ENCODE data around the gene TMEM198. TPM values are rescaled to one million over a fixed set of nuclear protein-coding genes. Genes with fewer than 3 reads are reported as not detected.

The TMEM198 gene
- total RNA-seq, 2 donors from 2014 or later = 4.5 to 5.3 TPM

- Mint-ChIP-seq H3K36me3 (ENCODE audit: insufficient read depth in 2 of 2) (no peaks in the 10 kb centered on the region), H3K4me1 (ENCODE audit: low read depth) (peaks cover 23% of the 10 kb centered on the region), H3K4me3 (no peak overlapping the region), H3K9me3 (no peaks in the 10 kb centered on the region), H3K27me3 (ENCODE audit: low read depth) (peaks cover 81% of the 10 kb centered on the region), H3K27ac (no peak overlapping the region)
- no peak for ATAC-seq (replicated peaks in 1 of 2)
- no peak for DNase-seq
These were observed 30.0 kb upstream of the TMEM198 start for GRCh38 chr2:219513787-219514186.

GRCh38 chr2:219514196-219514761, 29.5 kb upstream of the TMEM198 start, which contains the start of gene ASIC4:
ASIC4 (plus strand) TSS chr2:219514482; CDS start chr2:219514725, 243 bp downstream.
- Mint-ChIP-seq H3K27me3 (ENCODE audit: low read depth) (peaks cover 86% of the 10 kb centered on the region), H3K36me3 (ENCODE audit: insufficient read depth in 2 of 2) (no peaks in the 10 kb centered on the region), H3K4me3 (peak within 1 kb of the TSS; percentile 31 to 54), H3K27ac (no peak within 1 kb of the TSS), H3K4me1 (ENCODE audit: low read depth) (peaks cover 23% of the 10 kb centered on the region), H3K9me3 (no peaks in the 10 kb centered on the region)
- ATAC-seq (replicated peaks in 1 of 2) = no peak
- DNase-seq = no peak

GRCh38 chr2:219514836-219515235, 29.0 kb upstream of the TMEM198 start:
- no peak for DNase-seq
- peaks cover 17% of the 10 kb centered on the region for H3K4me1 Mint-ChIP-seq (ENCODE audit: low read depth)
- H3K36me3 Mint-ChIP-seq (ENCODE audit: insufficient read depth in 2 of 2) = no peaks in the 10 kb centered on the region
- peaks cover 84% of the 10 kb centered on the region for H3K27me3 Mint-ChIP-seq (ENCODE audit: low read depth)
- no peak overlapping the region for H3K27ac Mint-ChIP-seq
- ATAC-seq (replicated peaks in 1 of 2) = no peak
- no peak overlapping the region for H3K4me3 Mint-ChIP-seq
- H3K9me3 Mint-ChIP-seq = no peaks in the 10 kb centered on the region

GRCh38 chr2:219515874-219516629, 27.8 kb upstream of the TMEM198 start:
- H3K27me3 Mint-ChIP-seq (ENCODE audit: low read depth) = peaks cover 82% of the 10 kb centered on the region
- no peak overlapping the region for H3K27ac Mint-ChIP-seq
- H3K4me1 Mint-ChIP-seq (ENCODE audit: low read depth) = peaks cover 11% of the 10 kb centered on the region
- no peaks in the 10 kb centered on the region for H3K36me3 Mint-ChIP-seq (ENCODE audit: insufficient read depth in 2 of 2)
- DNase-seq = no peak
- H3K9me3 Mint-ChIP-seq = no peaks in the 10 kb centered on the region
- ATAC-seq (replicated peaks in 1 of 2) = no peak
- H3K4me3 Mint-ChIP-seq = no peak overlapping the region

- Mint-ChIP-seq H3K27me3 (ENCODE audit: low read depth) (peaks cover 82% of the 10 kb centered on the region), H3K27ac (no peak overlapping the region), H3K4me3 (no peak overlapping the region), H3K9me3 (no peaks in the 10 kb centered on the region), H3K4me1 (ENCODE audit: low read depth) (peaks cover 19% of the 10 kb centered on the region), H3K36me3 (ENCODE audit: insufficient read depth in 2 of 2) (no peaks in the 10 kb centered on the region)
- DNase-seq (no peak), ATAC-seq (replicated peaks in 1 of 2) (no peak)
These were observed 26.9 kb upstream of the TMEM198 start for GRCh38 chr2:219516888-219517287.

- DNase-seq = no peak
- ATAC-seq (replicated peaks in 1 of 2) = no peak
- Mint-ChIP-seq H3K9me3 (no peaks in the 10 kb centered on the region), H3K36me3 (ENCODE audit: insufficient read depth in 2 of 2) (no peaks in the 10 kb centered on the region), H3K4me3 (no peak overlapping the region), H3K4me1 (ENCODE audit: low read depth) (peaks cover 22% of the 10 kb centered on the region), H3K27ac (no peak overlapping the region), H3K27me3 (ENCODE audit: low read depth) (peaks cover 79% of the 10 kb centered on the region)
These were observed 25.7 kb upstream of the TMEM198 start for GRCh38 chr2:219517954-219518778.

GRCh38 chr2:219519526-219519916, 24.3 kb upstream of the TMEM198 start:
- Mint-ChIP-seq H3K27ac (no peak overlapping the region), H3K36me3 (ENCODE audit: insufficient read depth in 2 of 2) (no peaks in the 10 kb centered on the region), H3K27me3 (ENCODE audit: low read depth) (peaks cover 78% of the 10 kb centered on the region), H3K4me1 (ENCODE audit: low read depth) (peaks cover 18% of the 10 kb centered on the region), H3K4me3 (no peak overlapping the region), H3K9me3 (no peaks in the 10 kb centered on the region)
- ATAC-seq (replicated peaks in 1 of 2) = no peak
- no peak for DNase-seq

- Mint-ChIP-seq H3K27ac (no peak overlapping the region), H3K9me3 (no peaks in the 10 kb centered on the region), H3K27me3 (ENCODE audit: low read depth) (peaks cover 84% of the 10 kb centered on the region), H3K36me3 (ENCODE audit: insufficient read depth in 2 of 2) (no peaks in the 10 kb centered on the region), H3K4me3 (no peak overlapping the region), H3K4me1 (ENCODE audit: low read depth) (peaks cover 18% of the 10 kb centered on the region)
- DNase-seq (no peak), ATAC-seq (replicated peaks in 1 of 2) (no peak)
These were observed 23.7 kb upstream of the TMEM198 start for GRCh38 chr2:219520079-219520478.

GRCh38 chr2:219521066-219521880, 22.6 kb upstream of the TMEM198 start:
- H3K9me3 Mint-ChIP-seq = no peaks in the 10 kb centered on the region
- peak overlapping the region in 1 of 2 donors; percentile 52 for H3K4me3 Mint-ChIP-seq
- H3K36me3 Mint-ChIP-seq (ENCODE audit: insufficient read depth in 2 of 2) = no peaks in the 10 kb centered on the region
- peaks cover 85% of the 10 kb centered on the region for H3K27me3 Mint-ChIP-seq (ENCODE audit: low read depth)
- ATAC-seq (replicated peaks in 1 of 2) (peak; percentile 21 to 25), DNase-seq (no peak)
- peaks cover 18% of the 10 kb centered on the region for H3K4me1 Mint-ChIP-seq (ENCODE audit: low read depth)
- no peak overlapping the region for H3K27ac Mint-ChIP-seq

GRCh38 chr2:219522111-219523030, 21.5 kb upstream of the TMEM198 start:
- Mint-ChIP-seq H3K27ac (no peak overlapping the region), H3K9me3 (no peaks in the 10 kb centered on the region), H3K36me3 (ENCODE audit: insufficient read depth in 2 of 2) (no peaks in the 10 kb centered on the region), H3K4me1 (ENCODE audit: low read depth) (peaks cover 18% of the 10 kb centered on the region), H3K4me3 (peak overlapping the region; percentile 21 to 52), H3K27me3 (ENCODE audit: low read depth) (peaks cover 83% of the 10 kb centered on the region)
- ATAC-seq (replicated peaks in 1 of 2) = peak in 1 of 2 donors; percentile 5
- DNase-seq = no peak

- H3K4me3 Mint-ChIP-seq = peak overlapping the region; percentile 47 to 53
- H3K9me3 Mint-ChIP-seq = no peaks in the 10 kb centered on the region
- ATAC-seq (replicated peaks in 1 of 2) = peak in 1 of 2 donors; percentile 5
- peaks cover 18% of the 10 kb centered on the region for H3K4me1 Mint-ChIP-seq (ENCODE audit: low read depth)
- H3K36me3 Mint-ChIP-seq (ENCODE audit: insufficient read depth in 2 of 2) = no peaks in the 10 kb centered on the region
- DNase-seq = no peak
- no peak overlapping the region for H3K27ac Mint-ChIP-seq
- peaks cover 83% of the 10 kb centered on the region for H3K27me3 Mint-ChIP-seq (ENCODE audit: low read depth)
These were observed 20.7 kb upstream of the TMEM198 start for GRCh38 chr2:219523031-219523671.

Measured in activated T-cell treated with anti-CD3 and anti-CD28 coated beads, Interleukin-2, amount 50 U/mL, for 72 hours (primary cell).